IPS DF 4.7 (cell line): ENCODE results near the gene MYL6B.
"Not testable (repeated sequence)": the region's sequence is repeated elsewhere in the genome, so short reads cannot be mapped to it uniquely, and the experiment has no call there.

Source experiments
- DNase-seq: peaks from one replicate; pipeline ENCODE4 v3.0.0-alpha.2; 2013; ENCODE audit warnings: low spot score; ENCODE audit errors: extremely low read depth

The MYL6B gene

GRCh38 chr12:56152132-56152755, at the start of gene MYL6B:
Gene MYL6B, plus strand, starts transcription at chr12:56152587. Its CDS starts 1,332 bp downstream, at chr12:56153919.
- DNase-seq, result no peak

DNA sequence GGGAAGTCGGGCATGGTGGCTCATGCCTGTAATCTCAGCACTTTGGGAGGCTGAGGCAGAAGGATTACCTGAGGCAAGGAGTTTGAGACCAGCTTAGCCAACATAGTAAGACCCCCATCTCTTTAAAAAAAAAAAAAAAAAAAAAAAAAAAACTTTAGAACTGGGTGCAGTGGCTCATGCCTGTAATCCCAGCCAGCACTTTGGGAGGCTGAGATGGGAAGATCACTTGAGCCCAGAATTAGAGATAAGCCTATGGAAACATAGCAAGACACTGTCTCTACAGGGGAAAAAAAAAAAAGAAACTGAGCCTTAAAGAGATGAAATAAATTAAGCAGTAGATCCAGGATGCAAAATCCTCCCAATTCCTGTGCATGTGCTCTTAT, 49.7 kb upstream of the MYL6B start:
- DNase-seq, result no peak

GRCh38 chr12:56103066-56103711, 49.2 kb upstream of the MYL6B start:
- no peak for DNase-seq

GRCh38 chr12:56103823-56104108, 48.6 kb upstream of the MYL6B start:
- no peak for DNase-seq

DNA sequence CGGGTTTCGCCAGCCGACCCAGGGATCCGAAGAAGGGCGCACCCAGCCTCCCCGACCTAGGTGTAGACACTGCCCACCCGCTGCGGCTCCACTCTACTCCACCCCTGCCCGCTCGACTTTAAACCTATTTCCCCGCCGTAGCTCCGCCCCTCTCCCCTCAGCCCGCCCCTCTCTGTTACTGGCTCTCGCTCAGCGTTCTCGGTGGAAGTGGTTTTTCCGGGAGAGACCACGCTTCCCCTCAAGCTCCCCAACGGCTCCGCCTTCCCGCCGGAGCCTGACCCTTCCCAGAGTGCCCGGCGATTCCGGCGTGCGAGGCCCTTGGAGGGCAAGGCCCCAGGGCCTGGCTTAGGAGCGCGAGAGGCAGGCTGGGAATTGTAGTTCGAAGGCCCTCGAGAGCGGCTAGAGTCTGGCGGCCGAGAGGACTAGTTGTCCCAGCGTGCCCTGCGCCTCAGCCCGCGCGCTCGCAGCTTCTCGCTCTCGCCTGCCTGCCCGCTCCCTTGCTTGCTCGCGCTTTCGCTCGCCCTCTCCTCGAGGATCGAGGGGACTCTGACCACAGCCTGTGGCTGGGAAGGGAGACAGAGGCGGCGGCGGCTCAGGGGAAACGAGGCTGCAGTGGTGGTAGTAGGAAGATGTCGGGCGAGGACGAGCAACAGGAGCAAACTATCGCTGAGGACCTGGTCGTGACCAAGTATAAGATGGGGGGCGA, 48.1 kb upstream of the MYL6B start, which contains the start of gene PA2G4:
Gene PA2G4, plus strand, starts transcription at position 451 of the 706 bp plus-strand sequence. Its CDS starts 179 bp downstream, at position 630.
- peak; percentile 97 for DNase-seq

- no peak for DNase-seq
Observed at GRCh38 chr12:56104815-56105608, 47.4 kb upstream of the MYL6B start.

DNA sequence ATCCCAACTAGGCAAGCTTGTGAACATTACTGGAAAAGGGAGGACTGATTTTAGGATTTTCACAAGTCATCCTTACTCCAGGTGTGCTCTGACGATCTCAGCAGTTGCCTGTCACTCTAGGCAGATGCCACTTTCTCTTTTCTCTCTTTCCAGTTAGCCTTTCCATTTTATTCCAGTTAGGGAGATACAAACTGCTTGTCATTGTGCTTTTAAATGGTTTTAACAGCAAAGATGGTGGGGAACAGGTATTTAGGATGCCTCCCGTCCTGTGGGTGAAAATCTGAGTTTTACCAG, 46.8 kb upstream of the MYL6B start:
- DNase-seq, result no peak

DNA sequence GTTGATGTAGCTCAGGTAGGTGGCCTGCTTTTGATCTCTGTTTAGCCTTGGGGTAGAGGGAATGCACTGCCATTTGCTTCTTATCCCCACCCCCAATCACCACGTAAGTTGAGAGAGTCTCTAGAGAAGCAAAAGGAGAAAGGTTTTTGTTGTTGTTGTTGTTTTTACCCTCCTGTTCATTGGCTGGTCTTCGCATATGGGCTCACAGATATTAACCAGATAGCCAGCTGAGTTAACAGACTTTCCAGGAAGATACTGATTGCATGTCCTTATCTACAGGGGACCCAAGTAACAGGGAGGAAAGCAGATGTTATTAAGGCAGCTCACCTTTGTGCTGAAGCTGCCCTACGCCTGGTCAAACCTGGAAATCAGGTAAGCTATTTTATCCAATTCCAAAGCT, 45.1 kb upstream of the MYL6B start:
- DNase-seq, result no peak

- no peak for DNase-seq
Observed at GRCh38 chr12:56110571-56110970, 41.8 kb upstream of the MYL6B start.

DNA sequence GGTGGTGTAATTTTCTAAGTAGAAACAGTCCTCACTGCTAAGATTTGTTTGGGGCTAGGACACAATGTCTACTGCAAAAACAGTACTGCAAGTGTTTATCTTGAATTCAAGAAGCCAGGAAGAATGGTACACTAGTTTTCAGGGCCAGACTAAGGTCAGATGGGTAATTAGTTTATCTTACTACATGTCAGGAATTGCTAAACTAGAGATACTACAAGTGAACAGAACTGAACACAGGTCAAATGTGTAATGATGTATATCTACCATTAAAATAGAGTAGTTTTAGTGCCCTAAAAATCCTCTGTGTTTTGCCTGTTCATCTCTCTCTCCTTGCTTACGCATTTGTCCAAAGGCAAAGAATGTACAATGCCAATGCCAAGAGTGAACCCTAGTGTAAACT, 38.3 kb upstream of the MYL6B start:
- DNase-seq, result no peak

- no peak for DNase-seq
Observed at GRCh38 chr12:56115329-56115728, 37.1 kb upstream of the MYL6B start.

DNA sequence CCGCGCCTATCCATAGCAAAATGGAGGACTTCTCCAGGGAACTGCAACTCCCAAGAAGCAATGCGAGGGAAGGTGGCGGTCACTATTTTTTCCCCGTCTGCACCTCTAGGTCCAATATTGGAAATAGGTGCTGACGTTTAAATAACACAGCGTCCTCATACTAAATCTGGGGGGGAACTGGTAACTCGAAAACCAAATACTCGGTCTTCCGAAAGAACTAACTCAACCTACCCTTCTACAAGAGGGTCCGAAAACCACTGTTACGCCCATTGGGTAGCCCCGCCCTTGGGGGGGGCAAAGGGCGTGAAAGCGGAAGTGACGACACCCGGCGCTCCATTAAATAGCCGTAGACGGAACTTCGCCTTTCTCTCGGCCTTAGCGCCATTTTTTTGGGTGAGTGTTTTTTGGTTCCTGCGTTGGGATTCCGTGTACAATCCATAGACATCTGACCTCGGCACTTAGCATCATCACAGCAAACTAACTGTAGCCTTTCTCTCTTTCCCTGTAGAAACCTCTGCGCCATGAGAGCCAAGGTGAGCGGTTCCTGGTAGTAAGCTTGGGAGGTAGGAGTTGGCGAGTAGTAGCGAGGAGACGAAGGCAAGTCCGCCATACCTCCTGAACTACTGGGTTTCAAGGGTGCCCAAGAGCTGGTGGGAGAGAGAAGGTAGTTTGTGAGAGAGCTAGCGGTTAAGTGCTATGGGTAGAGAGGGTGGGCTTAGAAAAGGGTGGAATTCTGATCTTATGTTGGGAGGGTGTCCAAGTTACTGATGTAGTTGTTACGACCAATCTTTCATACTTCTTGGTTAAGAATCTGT, 35.9 kb upstream of the MYL6B start, which contains the start of gene RPL41:
Gene RPL41, plus strand, starts transcription at position 367 of the 815 bp plus-strand sequence.
- peak; percentile 87 for DNase-seq

DNA sequence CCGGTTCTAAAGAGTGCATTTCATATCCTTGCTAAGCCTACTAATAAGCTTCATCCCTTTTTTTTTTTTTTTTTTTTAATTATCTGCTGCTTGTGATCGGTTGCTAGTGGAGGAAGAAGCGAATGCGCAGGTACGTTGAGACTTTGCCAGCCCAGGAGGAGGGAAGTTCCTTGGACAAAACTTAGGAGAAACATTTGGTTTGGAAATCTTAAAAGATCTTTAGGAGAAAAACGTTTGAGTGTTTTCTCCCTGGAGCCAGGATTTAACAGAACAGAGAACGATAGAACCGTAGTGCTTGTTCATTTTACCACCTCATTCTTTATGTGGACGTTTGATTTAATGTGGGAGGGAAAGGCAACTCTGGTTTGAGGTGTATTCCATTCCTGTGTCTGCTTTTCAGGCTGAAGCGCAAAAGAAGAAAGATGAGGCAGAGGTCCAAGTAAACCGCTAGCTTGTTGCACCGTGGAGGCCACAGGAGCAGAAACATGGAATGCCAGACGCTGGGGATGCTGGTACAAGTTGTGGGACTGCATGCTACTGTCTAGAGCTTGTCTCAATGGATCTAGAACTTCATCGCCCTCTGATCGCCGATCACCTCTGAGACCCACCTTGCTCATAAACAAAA, 35.2 kb upstream of the MYL6B start:
- DNase-seq, result not testable (repeated sequence)

GRCh38 chr12:56117778-56118687, 34.4 kb upstream of the MYL6B start, which contains the start of gene ZC3H10:
Gene ZC3H10, plus strand, starts transcription at chr12:56118266. Its CDS starts 2,297 bp downstream, at chr12:56120563.
- peak; percentile 99 for DNase-seq

- no peak for DNase-seq
Observed at GRCh38 chr12:56118688-56119357, 33.6 kb upstream of the MYL6B start.

- DNase-seq, result peak; percentile 79
Observed at GRCh38 chr12:56119361-56119796, 33.0 kb upstream of the MYL6B start.

DNA sequence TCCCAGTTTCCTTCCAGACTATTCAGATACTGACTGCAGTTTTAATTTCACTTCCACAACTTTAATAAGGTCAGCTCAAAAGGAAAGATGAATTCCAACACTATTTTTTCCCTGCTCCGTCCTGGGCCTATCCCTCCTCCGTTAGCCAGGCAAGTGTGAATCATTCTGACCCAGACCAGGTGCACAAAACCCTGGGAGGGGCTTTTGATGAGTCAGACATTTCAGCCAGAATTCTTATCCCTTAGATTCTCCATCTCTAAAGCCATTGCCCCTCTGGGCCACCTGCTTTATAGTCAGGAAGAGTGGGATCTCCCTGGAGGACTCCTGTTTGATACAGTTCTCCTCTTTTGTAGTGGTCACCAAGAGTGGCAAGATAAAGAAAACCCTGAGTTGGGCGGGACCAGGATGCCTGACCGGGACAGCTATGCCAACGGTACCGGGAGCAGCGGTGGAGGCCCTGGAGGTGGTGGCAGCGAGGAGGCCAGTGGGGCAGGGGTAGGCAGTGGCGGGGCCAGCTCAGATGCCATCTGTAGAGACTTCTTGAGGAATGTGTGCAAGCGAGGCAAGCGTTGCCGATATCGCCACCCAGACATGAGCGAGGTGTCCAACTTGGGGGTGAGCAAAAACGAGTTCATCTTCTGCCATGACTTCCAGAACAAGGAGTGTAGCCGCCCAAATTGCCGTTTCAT, 32.1 kb upstream of the MYL6B start:
- DNase-seq, result no peak

DNA sequence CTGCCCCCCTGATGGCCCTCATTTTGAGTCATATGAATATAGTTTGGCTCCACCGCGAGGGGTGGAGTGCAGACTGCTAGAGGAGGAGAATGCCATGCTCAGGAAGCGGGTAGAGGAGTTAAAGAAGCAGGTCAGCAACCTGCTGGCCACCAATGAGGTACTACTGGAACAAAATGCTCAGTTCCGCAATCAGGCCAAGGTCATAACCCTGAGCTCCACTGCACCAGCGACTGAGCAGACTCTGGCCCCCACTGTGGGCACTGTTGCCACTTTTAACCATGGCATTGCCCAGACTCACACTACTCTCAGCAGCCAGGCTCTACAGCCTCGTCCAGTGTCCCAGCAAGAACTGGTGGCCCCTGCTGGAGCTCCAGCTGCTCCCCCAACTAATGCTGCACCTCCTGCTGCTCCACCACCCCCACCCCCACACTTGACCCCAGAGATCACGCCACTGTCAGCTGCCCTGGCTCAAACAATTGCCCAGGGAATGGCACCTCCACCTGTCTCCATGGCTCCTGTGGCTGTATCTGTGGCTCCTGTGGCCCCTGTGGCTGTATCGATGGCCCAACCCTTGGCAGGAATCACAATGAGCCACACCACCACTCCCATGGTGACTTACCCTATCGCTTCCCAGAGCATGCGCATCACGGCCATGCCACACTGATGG, 31.1 kb upstream of the MYL6B start:
- DNase-seq, result no peak
